Measurements from ENCODE around the gene STAG1.
"Not testable (repeated sequence)": the region's sequence is repeated elsewhere in the genome, so short reads cannot be mapped to it uniquely, and the experiment has no call there.

The STAG1 gene

GRCh38 chr3:136752172-136752421, at the start of gene STAG1:
Gene STAG1, minus strand, starts transcription at chr3:136752378. Its CDS starts 121,480 bp downstream, at chr3:136630898.
- no peaks in the 10 kb centered on the region for H3K36me3 ChIP-seq
- peak within 1 kb of the TSS; percentile 95 to 98 for H3K27ac ChIP-seq
- H3K4me1 ChIP-seq, result peaks cover 0 to 41% (median 28%) of the 10 kb centered on the region in 4 donors
- peak in 1 of 2 experiments; percentile 96 for TF ChIP-seq CTCF (IDR thresholded peaks at IDR 0.05)
- intact Hi-C loops (cut with DNase I; ENCODE audit: low total_unique reads), result loop anchor here (2.0 to 10.0 kb wide), 3 partner anchors 113 to 555 kb away; partner anchors contain the start of genes MSL2, NCK1 and PCCB
- peak within 1 kb of the TSS; percentile 77 to 91 for H3K4me3 ChIP-seq
- no peaks in the 10 kb centered on the region for H3K9me3 ChIP-seq
- no peaks in the 10 kb centered on the region for H3K27me3 ChIP-seq
- no peak for DNase-seq

GRCh38 chr3:136801146-136801545, 49.0 kb upstream of the STAG1 start:
- intact Hi-C loops (cut with DNase I; ENCODE audit: low total_unique reads); DNase-seq; H3K4me3 ChIP-seq; H3K27me3 ChIP-seq; H3K27ac ChIP-seq; H3K36me3 ChIP-seq; H3K9me3 ChIP-seq: not testable (repeated sequence)
- peaks cover 0 to 20% (median 12%) of the 10 kb centered on the region in 4 donors for H3K4me1 ChIP-seq

- Histone ChIP-seq H3K4me3 (no peak overlapping the region), H3K27me3 (no peaks in the 10 kb centered on the region), H3K27ac (no peak overlapping the region), H3K9me3 (no peaks in the 10 kb centered on the region), H3K4me1 (peaks cover 0 to 5% (median 2%) of the 10 kb centered on the region in 4 donors), H3K36me3 (no peaks in the 10 kb centered on the region)
- no peak for TF ChIP-seq CTCF (IDR thresholded peaks at IDR 0.05)
- no peak for DNase-seq
- intact Hi-C loops (cut with DNase I; ENCODE audit: low total_unique reads), result no loop called here
Measured at GRCh38 chr3:136792556-136793330, 40.6 kb upstream of the STAG1 start.

- H3K27ac ChIP-seq, result no peak overlapping the region
Measured at GRCh38 chr3:136790786-136791185, 38.6 kb upstream of the STAG1 start.

GRCh38 chr3:136789976-136790375, 37.8 kb upstream of the STAG1 start:
- TF ChIP-seq CTCF (IDR thresholded peaks at IDR 0.05), result no peak
- intact Hi-C loops (cut with DNase I; ENCODE audit: low total_unique reads), result no loop called here

More at GRCh38 chr3:136790786-136791185, 38.6 kb upstream of the STAG1 start:
- Histone ChIP-seq H3K27me3 (no peaks in the 10 kb centered on the region), H3K4me1 (peaks cover 0 to 23% (median 14%) of the 10 kb centered on the region in 4 donors), H3K4me3 (no peak overlapping the region), H3K36me3 (no peaks in the 10 kb centered on the region), H3K9me3 (no peaks in the 10 kb centered on the region)
- intact Hi-C loops (cut with DNase I; ENCODE audit: low total_unique reads), result no loop called here
- TF ChIP-seq CTCF (IDR thresholded peaks at IDR 0.05), result no peak
- DNase-seq, result no peak

GRCh38 chr3:136788154-136788553, 36.0 kb upstream of the STAG1 start:
- no peak for TF ChIP-seq CTCF (IDR thresholded peaks at IDR 0.05)
- no peaks in the 10 kb centered on the region for H3K9me3 ChIP-seq
- H3K4me3 ChIP-seq, result no peak overlapping the region
- DNase-seq, result no peak
- peak overlapping the region; percentile 65 to 67 for H3K27ac ChIP-seq
- H3K27me3 ChIP-seq, result no peaks in the 10 kb centered on the region
- peaks cover 0 to 37% (median 14%) of the 10 kb centered on the region in 4 donors for H3K4me1 ChIP-seq
- intact Hi-C loops (cut with DNase I; ENCODE audit: low total_unique reads), result no loop called here
- no peaks in the 10 kb centered on the region for H3K36me3 ChIP-seq

More at GRCh38 chr3:136789976-136790375, 37.8 kb upstream of the STAG1 start:
- Histone ChIP-seq H3K27ac (no peak overlapping the region), H3K36me3 (no peaks in the 10 kb centered on the region), H3K4me1 (peaks cover 0 to 27% (median 14%) of the 10 kb centered on the region in 4 donors), H3K27me3 (no peaks in the 10 kb centered on the region), H3K9me3 (no peaks in the 10 kb centered on the region), H3K4me3 (no peak overlapping the region)
- DNase-seq, result no peak

Measured in tibial artery (tissue), 4 donors.